HCT116 (cell line): Measurements from ENCODE around the gene CABLES1. TPM values are rescaled to one million over a fixed set of nuclear protein-coding genes. Genes with fewer than 3 reads are reported as not detected.

Source experiments
- ATAC-seq: fragments of 200-7000 bp; cut with Tn5 transposase; 2 replicates; pipeline ENCODE4 v1.9.1; 2020; ENCODE audit warnings: mild to moderate bottlenecking, moderate library complexity
- BruUV-seq: library from RNA; stranded (reverse); fragments of 400-500 nt; replicated peaks from 2 replicates; lab custom pipeline; 2021; lab: Mats Ljungman, UMichigan
- CTCF ChIA-PET: fragments of 300-600 bp; sonication (Branson Sonifier 250); formaldehyde crosslinking; loops from one replicate; lab custom pipeline; 2021; ENCODE audit warnings: antibody characterized with exemption; lab: Charles Lee
- POLR2A ChIA-PET: fragments of 300-600, 350-600 bp; sonication (Branson Sonifier 250); formaldehyde crosslinking; loops from one replicate; lab custom pipeline; 2021; ENCODE audit warnings: antibody characterized with exemption; lab: Charles Lee
- RAD21 ChIA-PET, 2 experiments: fragments of 300-600 bp; sonication (Branson Sonifier 250); formaldehyde crosslinking; loops; one replicate each; lab custom pipeline; 2023; ENCODE audit warnings: low total read pairs in 2 of 2; ENCODE audit not compliant: uncharacterized antibody in 2 of 2, unreplicated experiment in 2 of 2, low non-redundant PET in 1 of 2; lab: Charles Lee
- DNase-seq: peaks from one replicate; pipeline ENCODE4 v3.0.0-alpha.2; 2010; ENCODE audit warnings: low read depth, low spot score
- H2AFZ ChIP-seq: fragments of 200-600 bp; shearing (Covaris generic), sonication (generic); 2 replicates; pipeline ENCODE4 v1.6.1; 2017; ENCODE audit warnings: low read depth, mixed run types, mixed read lengths, antibody characterized with exemption, low read length; ENCODE audit not compliant: poor library complexity, severe bottlenecking
- H3K27ac ChIP-seq: 2 replicates; pipeline ENCODE4 v1.5.1; 2012; ENCODE audit warnings: low read depth, low read length
- H3K27me3 ChIP-seq: fragments of 200-600 bp; sonication (generic); 2 replicates; pipeline ENCODE4 v1.6.1; 2016; ENCODE audit warnings: mixed run types, low read length, mixed read lengths; ENCODE audit not compliant: insufficient read depth
- H3K36me3 ChIP-seq, 2 experiments: fragments of 200-500 bp in 1 of 2; fragments of 200-600 bp in 1 of 2; sonication (Bioruptor generic) in 1 of 2; sonication (generic) in 1 of 2; 2 replicates each; pipeline versions ENCODE4 v1.5.1 to v1.6.1; 2014 to 2016; ENCODE audit warnings: low read length in 2 of 2, inconsistent platforms in 1 of 2, mixed read lengths in 1 of 2, mixed run types in 1 of 2; ENCODE audit not compliant: insufficient read depth in 2 of 2, control insufficient read depth in 1 of 2
- H3K4me1 ChIP-seq, 2 experiments: fragments of 200-600 bp in 1 of 2; sonication (generic) in 1 of 2; 2 replicates each; pipeline versions ENCODE4 v1.5.1 to v1.6.1; 2012 to 2017; ENCODE audit warnings: low read length in 2 of 2, inconsistent platforms in 1 of 2, mild to moderate bottlenecking in 1 of 2, mixed read lengths in 1 of 2, mixed run types in 1 of 2, moderate library complexity in 1 of 2; ENCODE audit not compliant: insufficient read depth in 2 of 2, control insufficient read depth in 1 of 2
- H3K4me2 ChIP-seq: fragments of 200-600 bp; sonication (generic); 2 replicates; pipeline ENCODE4 v1.6.1; 2017; ENCODE audit warnings: mixed run types, low read length, mixed read lengths
- H3K4me3 ChIP-seq, 2 experiments: fragments of 200-600 bp in 1 of 2; sonication (generic) in 1 of 2; replicated peaks in 1 of 2; 2 replicates each; pipeline ENCODE4 v1.5.1; 2011 to 2016; ENCODE audit warnings: low read length in 2 of 2, control low read depth in 1 of 2, low read depth in 1 of 2, mild to moderate bottlenecking in 1 of 2, mixed read lengths in 1 of 2, mixed run types in 1 of 2
- H3K79me2 ChIP-seq: fragments of 200-600 bp; sonication (generic); 2 replicates; pipeline ENCODE4 v1.6.1; 2017; ENCODE audit warnings: mild to moderate bottlenecking, mixed run types, low read length, moderate library complexity, mixed read lengths; ENCODE audit not compliant: insufficient read depth
- H3K9ac ChIP-seq: fragments of 200-600 bp; sonication (generic); 2 replicates; pipeline ENCODE4 v1.6.1; 2016; ENCODE audit warnings: low read length, mixed read lengths
- H3K9me2 ChIP-seq: fragments of 200-600 bp; sonication (generic), shearing (Covaris generic); 2 replicates; pipeline ENCODE4 v1.6.1; 2017; ENCODE audit warnings: mixed run types, mild to moderate bottlenecking, moderate library complexity; ENCODE audit not compliant: insufficient read depth
- H3K9me3 ChIP-seq, 2 experiments: fragments of 200-500 bp in 1 of 2; fragments of 200-600 bp in 1 of 2; sonication (Bioruptor generic) in 1 of 2; sonication (generic) in 1 of 2; 2 replicates each; pipeline ENCODE4 v1.6.1; 2014 to 2017; ENCODE audit warnings: low read length in 2 of 2, mixed read lengths in 2 of 2, inconsistent platforms in 1 of 2, low read depth in 1 of 2, mild to moderate bottlenecking in 1 of 2, mixed run types in 1 of 2, moderate library complexity in 1 of 2; ENCODE audit not compliant: control insufficient read depth in 1 of 2, insufficient read depth in 1 of 2
- H4K20me1 ChIP-seq: fragments of 200-600 bp; sonication (generic), shearing (Covaris generic); 2 replicates; pipeline ENCODE4 v1.6.1; 2017; ENCODE audit warnings: mixed run types, mild to moderate bottlenecking, moderate library complexity; ENCODE audit not compliant: insufficient read depth
- CTCF ChIP-seq, 3 experiments: fragments of 200-600 bp in 1 of 3; sonication (generic) in 1 of 3; IDR thresholded peaks in 2 of 3; conservative IDR thresholded peaks in 1 of 3; 2 replicates each; pipeline ENCODE4 v1.5.1; 2012 to 2017; ENCODE audit warnings: low read depth in 2 of 3, low read length in 2 of 3, antibody characterized with exemption in 1 of 3, borderline replicate concordance in 1 of 3, control low read depth in 1 of 3, mild to moderate bottlenecking in 1 of 3, mixed read lengths in 1 of 3, mixed run types in 1 of 3, moderate library complexity in 1 of 3; ENCODE audit not compliant: insufficient read depth in 1 of 3
- EZH2phosphoT487 ChIP-seq: fragments of 200-600 bp; IDR thresholded peaks from 2 replicates; pipeline ENCODE4 v1.6.1; 2018; ENCODE audit warnings: antibody characterized with exemption, borderline replicate concordance
- FOSL1 ChIP-seq: IDR thresholded peaks from 2 replicates; pipeline ENCODE4 v1.6.1; 2012; ENCODE audit warnings: low read depth
- JUND ChIP-seq: IDR thresholded peaks from 2 replicates; pipeline ENCODE4 v1.6.1; 2012
- MAX ChIP-seq: IDR thresholded peaks from 2 replicates; pipeline ENCODE4 v1.6.1; 2012
- RAD21 ChIP-seq: IDR thresholded peaks from 2 replicates; pipeline ENCODE4 v1.6.1; 2012; ENCODE audit warnings: low read depth, mild to moderate bottlenecking
- REST ChIP-seq: IDR thresholded peaks from 2 replicates; pipeline ENCODE4 v1.6.1; 2012; ENCODE audit warnings: low read depth
- SIN3A ChIP-seq: IDR thresholded peaks from 2 replicates; pipeline ENCODE4 v1.6.1; 2012; ENCODE audit warnings: low read depth
- SP1 ChIP-seq: IDR thresholded peaks from 2 replicates; pipeline ENCODE4 v1.6.1; 2012; ENCODE audit warnings: low read depth
- TCF7L2 ChIP-seq: IDR thresholded peaks from 2 replicates; pipeline ENCODE4 v1.7.0; 2011; ENCODE audit warnings: borderline replicate concordance, inconsistent platforms; ENCODE audit not compliant: insufficient read depth, insufficient read length; ENCODE audit errors: extremely low read depth
- intact Hi-C: fragments of 100-400 bp; cut with micrococcal nuclease; formaldehyde crosslinking; loops from 2 replicates; pipeline ENCODE4 v1.10.0; 2022
- total RNA-seq: library from RNA; stranded (reverse); gene quantifications from one replicate; pipeline ENCODE4 v1.2.1, GENCODE V29; 2021; ENCODE audit not compliant: unreplicated experiment

CABLES1 gene
- total RNA-seq, 1 experiment from 2014 or later: 7.7 TPM

DNA sequence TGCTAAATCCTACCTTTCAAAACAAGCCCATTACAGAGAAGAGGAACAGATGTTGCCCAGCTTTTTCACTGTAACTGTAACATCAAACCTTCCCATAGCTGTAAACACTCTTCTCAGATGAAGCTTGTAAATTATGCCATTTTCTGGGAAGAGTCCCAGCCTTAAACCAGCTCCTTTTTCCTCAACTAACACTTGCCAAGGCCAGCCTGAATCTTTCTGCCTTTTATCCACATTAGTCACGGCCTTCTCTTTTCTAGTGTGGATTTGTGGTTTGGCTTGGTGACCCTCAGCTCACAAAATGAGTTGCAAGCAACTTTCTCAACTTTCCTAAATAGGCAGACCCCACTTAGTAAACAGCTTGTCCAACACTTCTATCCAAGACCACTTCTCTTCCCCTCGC lies 90.2 kb downstream of the CABLES1 start (continued):
- TF ChIP-seq CTCF (IDR thresholded peaks at IDR 0.05 in 2 of 3, conservative IDR thresholded peaks at IDR 0.05 in 1 of 3; ENCODE audit: borderline replicate concordance in 1 of 3, insufficient read depth in 1 of 3, low read depth in 2 of 3, low read length in 2 of 3): no peak
- TF ChIP-seq EZH2phosphoT487: no peak
- no peak for TF ChIP-seq MAX
- TF ChIP-seq, all 23 proteins: peak for 0

GRCh38 chr18:23226391-23226790 lies 91.1 kb downstream of the CABLES1 start:
- Histone ChIP-seq H3K9ac (no peak overlapping the region), H3K4me2 (no peak overlapping the region), H2AFZ (no peak overlapping the region), H3K9me2 (no peaks in the 10 kb centered on the region), H3K27me3 (no peaks in the 10 kb centered on the region), H3K9me3 (no peaks in the 10 kb centered on the region), H3K27ac (no peak overlapping the region), H4K20me1 (no peaks in the 10 kb centered on the region), H3K4me3 (no peak overlapping the region), H3K36me3 (no peaks in the 10 kb centered on the region), H3K4me1 (peaks cover 0 to 10% of the 10 kb centered on the region in 2 experiments; a peak in 1 of 4 replicates), H3K79me2 (no peaks in the 10 kb centered on the region)
- intact Hi-C loops: no loop called here
- no TSS peak for BruUV-seq
- POLR2A ChIA-PET: no interaction called here
- DNase-seq (no peak), ATAC-seq (no peak)
- CTCF ChIA-PET: no interaction called here
- TF ChIP-seq SP1 (no peak), CTCF (IDR thresholded peaks at IDR 0.05 in 2 of 3, conservative IDR thresholded peaks at IDR 0.05 in 1 of 3; ENCODE audit: borderline replicate concordance in 1 of 3, insufficient read depth in 1 of 3, low read depth in 2 of 3, low read length in 2 of 3) (no peak), JUND (no peak), RAD21 (no peak), SIN3A (no peak), EZH2phosphoT487 (no peak), FOSL1 (no peak), TCF7L2 (no peak), REST (no peak), MAX (no peak)
- TF ChIP-seq, all 23 proteins: peak for 0
- RAD21 ChIA-PET: no interaction called here
